NCI-H82 (cell line): ENCODE results near the gene TGFBR3.
A peak's percentile ranks its signal among the peaks of the same experiment; 100 is the strongest.

Source experiments
- DNase-seq: peaks from one replicate; lab custom pipeline; 2025; lab: John Stamatoyannopoulos, UW

Gene TGFBR3

GRCh38 chr1:91732291-91733107 is 153.5 kb downstream of the TGFBR3 start:
- DNase-seq: no peak

- DNase-seq: no peak
Observed at GRCh38 chr1:91731815-91732214, 154.1 kb downstream of the TGFBR3 start.

GRCh38 chr1:91730801-91731732 is 154.9 kb downstream of the TGFBR3 start:
- DNase-seq: peak; percentile 11

- DNase-seq: no peak
Observed at GRCh38 chr1:91729621-91730358, 156.2 kb downstream of the TGFBR3 start.

- DNase-seq: no peak
Observed at GRCh38 chr1:91727763-91728162, 158.2 kb downstream of the TGFBR3 start.

GRCh38 chr1:91725989-91726721 is 159.8 kb downstream of the TGFBR3 start:
- DNase-seq: no peak

GRCh38 chr1:91725618-91725988 is 160.3 kb downstream of the TGFBR3 start:
- DNase-seq: no peak

- DNase-seq: no peak
Observed at GRCh38 chr1:91724644-91725043, 161.3 kb downstream of the TGFBR3 start.

- DNase-seq: no peak
Observed at GRCh38 chr1:91724231-91724630, 161.7 kb downstream of the TGFBR3 start.

- no peak for DNase-seq
Observed at GRCh38 chr1:91720044-91720443, 165.9 kb downstream of the TGFBR3 start.

- DNase-seq: no peak
Observed at GRCh38 chr1:91718877-91719276, 167.1 kb downstream of the TGFBR3 start.

- no peak for DNase-seq
Observed at GRCh38 chr1:91718368-91718767, 167.6 kb downstream of the TGFBR3 start.

GRCh38 chr1:91717839-91718238 is 168.1 kb downstream of the TGFBR3 start:
- DNase-seq: peak; percentile 17

- no peak for DNase-seq
Observed at GRCh38 chr1:91716339-91716738, 169.6 kb downstream of the TGFBR3 start.

GRCh38 chr1:91715416-91716000 is 170.4 kb downstream of the TGFBR3 start:
- no peak for DNase-seq

GRCh38 chr1:91714867-91715381 is 171.0 kb downstream of the TGFBR3 start:
- DNase-seq: peak; percentile 2

- DNase-seq: no peak
Observed at GRCh38 chr1:91712981-91713841, 172.7 kb downstream of the TGFBR3 start.

- DNase-seq: no peak
Observed at GRCh38 chr1:91712393-91712792, 173.6 kb downstream of the TGFBR3 start.

GRCh38 chr1:91711504-91712247 is 174.3 kb downstream of the TGFBR3 start:
- DNase-seq: no peak
